GM23248 (cell line): ENCODE data around the gene DUSP22.

Experiments
- EZH2 ChIP-seq: fragments of 200-600 bp; sonication (generic); IDR thresholded peaks from 2 replicates; pipeline ENCODE4 v1.6.1; 2018; ENCODE audit warnings: antibody characterized with exemption, mild to moderate bottlenecking; ENCODE audit not compliant: insufficient read depth, poor library complexity, severe bottlenecking
- EZH2phosphoT487 ChIP-seq: fragments of 200-600 bp; sonication (generic); IDR thresholded peaks from 2 replicates; pipeline ENCODE4 v1.6.1; 2018; ENCODE audit warnings: antibody characterized with exemption, moderate library complexity, mild to moderate bottlenecking, low read depth; ENCODE audit not compliant: insufficient read depth

DNA sequence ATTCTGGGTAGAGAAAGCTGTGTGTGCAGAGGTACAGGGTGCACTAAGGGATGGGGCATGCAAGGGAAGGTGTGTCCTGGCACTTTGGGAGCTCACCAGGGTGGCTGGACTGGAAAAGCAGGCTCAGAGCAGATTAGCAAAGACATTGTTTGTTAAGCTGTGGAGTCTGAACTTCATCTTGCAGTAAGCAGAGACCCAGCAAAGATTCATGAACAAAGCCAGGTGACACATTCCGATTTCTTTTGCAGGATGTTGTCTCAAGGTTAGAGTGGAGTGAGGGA lies 28.8 kb downstream of the DUSP22 start:
- no peak for TF ChIP-seq EZH2
- TF ChIP-seq EZH2phosphoT487: no peak
